ENCODE results near the gene ATP6V1D.

- no peak for TF ChIP-seq CTCF (conservative IDR thresholded peaks at IDR 0.05 in 1 of 2, IDR thresholded peaks at IDR 0.05 in 1 of 2; ENCODE audit: low read depth in 1 of 2, low read length in 2 of 2)
- TF ChIP-seq EZH2 (IDR thresholded peaks at IDR 0.05; ENCODE audit: low read length, missing control alignments) = no peak
Observed at GRCh38 chr14:67385618-67386017, 26.0 kb upstream of the ATP6V1D start.
